Mesenteric fat pad (tissue), 1 donor: ENCODE measurements around the gene ADRA2B. TPM values are rescaled to one million over a fixed set of nuclear protein-coding genes. Genes with fewer than 3 reads are reported as not detected.
"Not testable (repeated sequence)": the region's sequence is repeated elsewhere in the genome, so short reads cannot be mapped to it uniquely, and the experiment has no call there.

Source experiments
- DNase-seq: peaks from one replicate; pipeline ENCODE4 v3.0.0-alpha.2; 2020; ENCODE audit warnings: low spot score
- total RNA-seq: library from RNA; stranded (reverse); fragmentation: NEBNext Ultra II Directional; extraction: Animal tissue kit (Norgen Biotek cat#: 25700); gene quantifications from one replicate; pipeline ENCODE4 v1.2.1, GENCODE V29; 2021
- donor health status: DM: yes; HTN: yes; CAD: no.

ADRA2B gene
- total RNA-seq, 1 donor from 2014 or later, result 1.2 TPM

DNA sequence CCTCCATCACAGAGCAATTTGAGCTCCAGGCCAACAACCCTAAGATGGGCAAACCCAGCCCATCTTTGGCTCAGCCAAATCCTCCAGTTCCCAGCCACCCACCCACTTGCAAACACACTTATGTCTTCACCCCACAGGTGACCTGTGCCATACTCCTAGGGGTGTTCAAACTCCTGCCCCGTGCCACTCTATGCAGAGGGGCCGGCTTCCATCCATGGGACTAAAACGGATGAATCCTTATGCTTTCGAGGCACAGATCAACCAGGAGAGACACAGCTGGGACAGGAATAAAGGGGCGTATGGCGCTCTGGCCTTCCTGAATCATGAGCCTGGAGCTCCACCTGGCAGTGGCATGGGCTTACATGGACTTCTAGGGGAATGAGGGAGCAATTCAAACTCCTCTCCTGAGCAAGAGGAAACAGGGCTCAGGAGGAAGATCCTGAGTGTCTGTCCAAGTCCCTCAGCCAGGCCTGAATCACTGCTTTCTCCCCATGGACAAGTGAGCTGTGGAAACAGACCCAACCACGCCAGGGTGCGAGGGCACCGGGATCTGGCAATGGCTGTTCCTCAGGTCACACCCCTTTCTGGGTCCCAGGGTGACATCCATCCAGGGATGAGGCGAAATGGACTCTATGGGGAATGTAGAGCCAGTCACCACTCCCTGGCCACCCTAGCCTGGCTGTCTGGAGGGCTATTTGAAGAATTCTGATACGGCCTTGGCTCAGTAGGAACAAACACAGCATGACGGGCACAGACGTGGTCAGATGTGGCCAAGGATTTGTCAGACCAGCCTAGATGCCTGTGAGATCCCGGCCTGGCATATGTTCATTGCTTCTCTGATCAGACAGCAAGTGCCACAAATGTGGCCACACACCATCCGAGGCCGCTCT is 45.0 kb downstream of the ADRA2B start:
- DNase-seq, result not testable (repeated sequence)

DNA sequence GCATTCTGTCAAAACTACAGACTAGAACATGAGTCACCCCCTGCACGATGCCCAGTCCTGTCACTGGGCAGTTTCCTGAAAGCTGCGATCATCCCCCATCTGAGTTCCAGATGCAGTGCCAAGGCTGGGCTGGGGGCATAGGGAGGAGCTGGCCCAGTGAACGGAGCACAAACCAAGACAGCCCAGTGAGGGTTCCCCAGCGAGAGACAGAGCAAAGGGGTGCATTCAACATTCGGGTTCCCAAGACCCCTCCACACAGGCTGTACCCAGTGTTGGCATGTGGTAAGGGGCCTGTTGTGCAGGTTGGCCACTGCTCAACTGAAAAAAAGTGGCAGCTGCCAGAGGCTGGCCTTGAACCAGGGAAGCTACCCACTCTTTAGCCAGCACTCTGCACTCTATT is 46.0 kb downstream of the ADRA2B start:
- DNase-seq, result peak; percentile 49

DNA sequence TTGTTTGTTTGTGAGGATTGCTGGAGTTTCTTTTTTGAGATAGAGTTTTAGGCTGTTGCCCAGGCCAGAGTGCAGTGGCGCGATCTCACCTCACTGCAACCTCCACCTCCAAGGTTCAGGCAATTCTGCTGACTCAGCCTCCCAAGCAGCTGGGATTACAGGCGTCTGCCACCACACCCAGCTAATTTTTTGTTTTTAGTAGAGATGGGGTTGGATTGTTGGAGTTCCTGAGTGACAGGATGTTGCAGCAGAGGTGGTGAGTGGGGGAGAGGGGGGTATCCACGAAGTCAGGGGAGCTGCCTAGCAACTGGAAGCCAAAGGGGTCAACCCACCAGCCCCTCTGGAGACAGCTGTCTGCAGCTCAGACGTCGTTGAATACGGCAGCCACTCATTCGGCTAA is 46.5 kb downstream of the ADRA2B start:
- not testable (repeated sequence) for DNase-seq

DNA sequence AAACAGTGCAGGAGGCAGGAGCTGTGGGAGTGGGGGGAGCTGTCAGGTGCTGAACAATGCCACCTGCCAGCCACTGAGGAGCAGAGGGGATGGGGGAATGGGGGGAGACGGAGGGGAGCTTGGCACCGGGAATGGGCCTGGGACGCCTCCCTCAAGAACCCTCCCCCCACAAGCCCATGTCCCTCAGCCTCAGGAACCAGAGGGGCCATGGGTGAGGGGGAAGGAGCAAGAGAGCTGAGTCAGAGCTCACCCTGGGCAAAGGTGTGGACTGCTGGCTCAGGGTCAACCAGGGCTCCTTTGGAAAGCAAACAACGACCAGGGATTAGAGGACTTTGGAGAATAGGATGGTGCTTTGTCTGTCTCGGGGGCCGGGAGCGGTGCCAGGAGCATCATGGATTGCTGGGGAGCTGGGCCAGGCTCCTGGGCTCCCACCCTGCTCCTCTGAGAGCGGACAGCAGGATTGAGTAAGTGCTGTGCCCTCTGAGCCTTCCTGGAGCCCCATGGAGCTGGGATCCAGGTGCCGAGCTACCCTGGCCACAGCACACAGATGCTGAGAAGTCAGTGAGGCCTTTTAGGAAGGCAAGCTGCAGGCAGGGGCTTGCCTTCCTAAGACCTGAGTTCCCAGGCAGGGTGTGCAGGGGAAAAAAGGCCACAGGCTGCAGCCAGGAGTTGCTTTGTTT is 48.3 kb downstream of the ADRA2B start:
- peak; percentile 80 for DNase-seq

DNA sequence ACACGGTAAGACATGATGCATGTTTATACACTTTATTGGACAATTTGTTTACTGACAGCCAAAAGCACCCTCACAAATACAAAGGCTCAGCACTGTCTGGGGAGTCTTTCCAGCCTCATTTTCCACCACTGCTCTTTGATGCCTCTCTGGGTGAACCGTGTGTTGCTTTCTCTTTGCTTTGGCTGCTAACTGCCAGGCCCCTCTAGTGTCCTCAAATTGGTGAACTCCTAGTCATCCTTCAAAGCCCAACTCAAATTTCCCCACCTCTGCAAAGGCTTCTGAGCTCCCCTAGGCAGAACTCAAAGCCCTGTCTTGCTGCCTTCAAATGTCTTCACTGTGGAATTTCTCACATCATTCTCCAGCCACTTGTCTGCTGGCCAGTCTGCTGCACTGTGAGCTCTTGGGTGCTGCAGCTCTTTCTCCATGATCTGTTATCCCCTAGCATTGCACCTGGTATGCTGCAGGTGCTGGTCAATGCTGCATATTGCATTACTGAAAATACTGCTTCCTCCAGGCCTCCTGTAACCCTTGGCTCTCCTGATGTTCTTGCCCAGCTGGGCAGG is 49.2 kb downstream of the ADRA2B start:
- peak; percentile 59 for DNase-seq

DNA sequence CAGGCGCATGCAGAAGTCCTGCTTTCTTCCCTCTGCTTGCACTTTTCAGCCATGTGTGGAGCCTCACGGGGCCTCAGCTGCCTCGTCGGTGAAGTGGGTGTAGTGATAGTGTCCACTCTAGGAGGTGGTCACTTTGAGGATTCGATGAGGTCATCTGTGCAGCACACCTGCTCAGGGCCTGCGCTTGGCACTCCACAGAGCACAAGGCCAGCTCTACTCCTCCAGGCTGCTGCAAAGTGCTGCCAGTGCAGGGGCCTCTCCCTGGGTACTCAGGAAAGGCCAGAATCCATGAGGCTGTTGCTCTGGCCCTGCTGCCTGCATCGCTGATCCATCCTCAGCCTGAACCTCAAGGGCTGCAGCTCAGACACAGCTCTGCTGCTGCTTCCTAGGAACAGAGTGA is 49.9 kb downstream of the ADRA2B start:
- peak; percentile 59 for DNase-seq

DNA sequence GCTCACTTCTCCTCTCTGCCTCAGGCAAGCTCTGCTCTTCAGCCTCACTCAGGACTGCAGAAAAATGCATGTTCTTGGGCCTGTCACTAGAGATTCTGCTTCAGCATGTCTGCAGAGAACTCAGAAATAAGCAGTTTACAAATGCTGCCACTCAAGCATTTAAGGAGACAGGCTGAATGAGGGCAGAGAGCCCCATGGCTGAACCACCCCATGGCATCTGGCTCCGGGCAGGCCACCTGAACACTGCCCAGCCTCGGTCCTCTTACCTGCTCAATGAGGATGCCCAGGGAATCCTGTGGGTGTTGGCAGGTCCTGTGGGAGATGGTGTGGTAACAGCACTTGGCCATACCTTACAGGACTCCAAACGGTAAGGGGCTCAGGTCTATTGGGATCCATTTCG is 50.4 kb downstream of the ADRA2B start:
- DNase-seq, result peak; percentile 73

DNA sequence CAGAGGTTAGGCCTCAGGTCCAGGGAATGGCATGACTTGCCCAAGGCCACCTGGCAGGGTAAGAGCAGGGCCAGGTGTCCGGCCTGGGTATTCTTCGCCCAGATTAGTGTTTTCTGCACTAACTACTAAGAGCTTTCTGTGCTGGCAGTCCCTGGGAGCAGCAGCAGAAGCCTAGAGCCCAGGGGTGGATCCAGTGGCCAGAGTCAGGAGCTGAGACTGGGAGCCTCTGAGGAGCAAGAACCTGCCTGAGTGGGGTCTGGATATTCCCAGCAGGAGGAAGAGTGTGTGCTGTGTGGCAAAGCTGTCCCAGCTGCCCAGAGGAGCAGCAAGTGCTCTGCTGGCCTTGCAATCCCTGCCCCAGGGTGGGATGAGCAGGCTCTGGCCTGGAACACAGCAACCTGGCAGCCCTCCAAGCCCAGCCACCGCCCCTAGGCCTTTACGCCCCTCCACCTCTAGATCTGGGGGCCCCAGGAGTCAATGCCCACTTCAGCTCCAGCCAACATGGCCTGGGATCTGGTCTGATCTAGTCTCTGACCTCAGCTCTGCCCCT is 50.9 kb downstream of the ADRA2B start:
- peak; percentile 83 for DNase-seq

DNA sequence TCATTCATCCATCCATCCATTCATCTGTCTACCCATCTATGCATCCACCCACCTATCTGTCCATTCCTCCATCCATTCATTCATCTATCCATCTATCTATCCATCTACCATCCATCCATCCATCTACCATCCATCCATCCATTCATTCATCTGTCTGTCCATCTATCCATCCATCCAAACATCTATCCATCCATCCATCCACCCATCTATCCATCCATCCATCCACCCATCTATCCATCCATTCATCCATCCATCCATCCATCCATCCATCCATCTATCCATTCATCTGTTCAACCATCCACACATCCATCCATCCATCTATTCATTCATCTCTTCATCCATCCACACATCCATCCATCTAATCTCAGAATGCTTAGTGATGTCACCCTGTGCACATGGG is 51.6 kb downstream of the ADRA2B start:
- DNase-seq, result not testable (repeated sequence)

DNA sequence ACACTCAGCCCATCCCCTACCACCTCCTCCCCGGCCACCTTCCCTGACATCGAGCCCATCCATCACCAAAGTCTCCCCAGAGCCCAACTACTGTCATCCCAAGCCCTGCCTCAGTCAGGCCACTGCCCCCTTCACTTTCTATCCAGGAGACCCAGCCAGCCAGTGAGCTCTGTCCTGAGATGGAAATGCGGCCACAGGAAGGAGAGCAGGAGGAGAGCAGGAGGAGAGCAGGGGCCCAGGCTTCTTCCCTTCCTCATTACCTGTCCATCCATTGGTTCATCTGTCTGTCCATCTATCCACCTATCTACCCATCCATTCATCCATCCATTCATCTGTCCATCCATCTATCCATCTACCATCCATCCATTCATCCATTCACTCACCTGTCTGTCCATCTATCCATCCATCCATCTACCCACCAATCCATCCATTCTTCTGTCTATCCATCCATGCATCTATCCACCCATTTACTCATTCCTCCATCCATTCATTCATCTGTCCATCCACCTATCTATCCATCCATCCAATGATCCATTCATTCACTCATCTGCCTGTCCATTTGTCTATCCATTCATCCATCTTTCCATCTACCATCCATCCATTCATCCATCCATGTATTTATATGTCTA is 52.2 kb downstream of the ADRA2B start:
- not testable (repeated sequence) for DNase-seq

DNA sequence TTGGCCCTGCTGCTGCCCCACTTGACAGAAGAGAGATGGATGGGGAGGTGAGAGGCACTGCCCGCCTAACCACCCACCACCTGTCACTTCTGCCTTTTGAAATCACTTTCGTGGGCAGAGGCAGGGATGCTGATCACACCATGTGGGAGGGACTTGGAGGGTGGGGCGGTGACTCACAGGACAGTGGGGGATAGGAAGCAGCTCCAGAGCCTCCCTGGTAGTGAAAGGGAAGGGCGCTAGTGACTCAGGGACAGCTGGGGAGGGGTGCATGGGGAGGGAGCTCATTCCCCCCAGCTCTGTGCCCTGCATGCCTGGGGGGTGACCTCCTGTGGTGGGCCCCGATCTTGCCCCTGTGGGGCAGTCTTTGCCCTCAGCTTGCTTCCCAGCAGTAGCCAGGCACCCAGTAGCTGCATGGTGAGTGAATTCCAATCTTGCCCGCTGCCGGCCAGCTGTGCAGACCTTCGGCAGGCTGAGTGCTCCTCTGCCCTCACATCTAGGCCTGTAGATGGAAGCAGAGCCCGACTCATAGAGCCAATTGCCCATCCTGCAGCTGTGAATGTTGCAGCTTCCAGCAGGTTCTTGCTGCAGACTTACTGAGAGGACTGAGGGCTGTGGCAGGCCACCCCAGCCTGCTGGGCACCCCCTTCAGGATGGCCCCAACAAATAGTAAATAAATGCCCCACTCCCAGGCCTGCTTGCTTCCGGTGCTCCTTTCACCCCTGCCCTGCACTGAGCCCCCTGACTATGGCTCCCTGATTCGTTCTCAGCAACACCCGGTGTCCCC is 53.1 kb downstream of the ADRA2B start:
- peak; percentile 76 for DNase-seq

Other genes with a start within 250 kb of the ADRA2B start
- 23.6 TPM for gene ANKRD36C, start 124.7 kb downstream of the ADRA2B start, total RNA-seq
- gene GPAT2, start 81.7 kb downstream of the ADRA2B start, total RNA-seq, result 9.0 TPM
- not detected for gene ASTL, start 21.9 kb upstream of the ADRA2B start, total RNA-seq
- 6.1 TPM for gene DUSP2, start 28.9 kb upstream of the ADRA2B start, total RNA-seq
- gene STARD7, start 92.3 kb upstream of the ADRA2B start, total RNA-seq, result 107 TPM
- 58.7 TPM for gene TMEM127, start 149.4 kb upstream of the ADRA2B start, total RNA-seq
- 71.0 TPM for gene CIAO1, start 149.7 kb upstream of the ADRA2B start, total RNA-seq
- 87.2 TPM for gene SNRNP200, start 189.0 kb upstream of the ADRA2B start, total RNA-seq
- 3.1 TPM for gene ITPRIPL1, start 208.7 kb upstream of the ADRA2B start, total RNA-seq
- gene NCAPH, start 219.2 kb upstream of the ADRA2B start, total RNA-seq, result 0.77 TPM